BJ (cell line): ENCODE results near the gene PSORS1C1. TPM values are rescaled to one million over a fixed set of nuclear protein-coding genes. Genes with fewer than 3 reads are reported as not detected.

Source experiments
- CTCF ChIA-PET: fragments of 350-600 bp; formaldehyde crosslinking; extraction: SDS; loops from one replicate; lab custom pipeline; 2021; ENCODE audit warnings: antibody characterized with exemption, inconsistent platforms; lab: Yijun Ruan, JAX
- POLR2A ChIA-PET: fragments of 300-600 bp; sonication (Branson Sonifier 250); formaldehyde crosslinking; extraction: SDS; loops from one replicate; lab custom pipeline; 2021; ENCODE audit warnings: antibody characterized with exemption; lab: Charles Lee
- DNase-seq: peaks from one replicate; pipeline ENCODE4 v3.0.0-alpha.2; 2011; ENCODE audit warnings: low read depth
- H3K27me3 ChIP-seq: 2 replicates; pipeline ENCODE4 v1.6.0; 2011; ENCODE audit warnings: low read length; ENCODE audit not compliant: control insufficient read depth, insufficient read depth
- H3K36me3 ChIP-seq: 2 replicates; pipeline ENCODE4 v1.5.1; 2011; ENCODE audit warnings: low read length; ENCODE audit not compliant: control insufficient read depth, insufficient read depth
- H3K4me3 ChIP-seq: 2 replicates; pipeline ENCODE4 v1.5.1; 2011; ENCODE audit warnings: low read depth, mild to moderate bottlenecking, control low read depth, low read length
- polyA plus RNA-seq: library from polyadenylated mRNA; depleted of rRNA; stranded (reverse); fragments of >200 nt; gene quantifications from 2 replicates; pipeline ENCODE4 v1.2.3, GENCODE V29; 2011
- TF ChIP-seq, protein P1 (sequence below): IDR thresholded peaks from 2 replicates; pipeline ENCODE4 v1.5.1; 2011; ENCODE audit warnings: low read depth, mild to moderate bottlenecking, control low read depth, inconsistent platforms, low read length, moderate library complexity; ENCODE audit not compliant: insufficient read depth

Gene PSORS1C1
- polyA plus RNA-seq, 1 experiment: 6.7 TPM

GRCh38 chr6:31154436-31154835 is 39.8 kb downstream of the PSORS1C1 start:
- no peaks in the 10 kb centered on the region for H3K27me3 ChIP-seq
- DNase-seq: no peak
- peaks cover 10% of the 10 kb centered on the region for H3K36me3 ChIP-seq
- ChIA-PET CTCF (interaction anchor here (0.8 to 1.5 kb wide), 3 partner anchors 10 to 213 kb away, joined by 3 to 6 read pairs (median 3); no protein-coding TSS in a partner anchor), POLR2A (no interaction called here)
- TF ChIP-seq, protein P1, sequence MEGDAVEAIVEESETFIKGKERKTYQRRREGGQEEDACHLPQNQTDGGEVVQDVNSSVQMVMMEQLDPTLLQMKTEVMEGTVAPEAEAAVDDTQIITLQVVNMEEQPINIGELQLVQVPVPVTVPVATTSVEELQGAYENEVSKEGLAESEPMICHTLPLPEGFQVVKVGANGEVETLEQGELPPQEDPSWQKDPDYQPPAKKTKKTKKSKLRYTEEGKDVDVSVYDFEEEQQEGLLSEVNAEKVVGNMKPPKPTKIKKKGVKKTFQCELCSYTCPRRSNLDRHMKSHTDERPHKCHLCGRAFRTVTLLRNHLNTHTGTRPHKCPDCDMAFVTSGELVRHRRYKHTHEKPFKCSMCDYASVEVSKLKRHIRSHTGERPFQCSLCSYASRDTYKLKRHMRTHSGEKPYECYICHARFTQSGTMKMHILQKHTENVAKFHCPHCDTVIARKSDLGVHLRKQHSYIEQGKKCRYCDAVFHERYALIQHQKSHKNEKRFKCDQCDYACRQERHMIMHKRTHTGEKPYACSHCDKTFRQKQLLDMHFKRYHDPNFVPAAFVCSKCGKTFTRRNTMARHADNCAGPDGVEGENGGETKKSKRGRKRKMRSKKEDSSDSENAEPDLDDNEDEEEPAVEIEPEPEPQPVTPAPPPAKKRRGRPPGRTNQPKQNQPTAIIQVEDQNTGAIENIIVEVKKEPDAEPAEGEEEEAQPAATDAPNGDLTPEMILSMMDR: no peak
- H3K4me3 ChIP-seq: no peak overlapping the region

DNA sequence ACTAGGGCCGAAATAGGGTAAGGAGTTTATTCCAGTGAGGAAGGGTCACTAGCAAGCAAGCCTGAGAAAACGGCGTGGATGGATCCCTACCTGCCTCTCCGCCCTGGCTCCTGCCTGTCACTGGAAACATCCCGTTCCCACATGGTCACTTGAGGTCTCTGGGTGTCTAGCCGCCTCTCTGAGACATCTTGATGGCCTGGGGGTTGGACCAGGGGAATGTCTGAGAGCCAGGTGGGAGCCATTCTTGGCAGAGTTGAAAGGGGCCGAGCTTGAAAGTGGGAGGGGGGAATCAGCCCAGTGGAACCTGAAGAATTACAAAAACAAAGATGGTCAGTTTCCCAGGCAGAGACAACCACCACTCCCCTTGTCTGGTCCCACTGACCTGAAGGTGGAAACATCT is 42.0 kb downstream of the PSORS1C1 start:
- no peaks in the 10 kb centered on the region for H3K36me3 ChIP-seq
- POLR2A ChIA-PET: interaction anchor here (0.6 kb wide), 1 partner anchor 663 kb away, joined by 4 read pairs; no protein-coding TSS in a partner anchor
- TF ChIP-seq, protein P1: no peak
- CTCF ChIA-PET: interaction anchor here (0.6 to 1.6 kb wide), 3 partner anchors 11 to 16 kb away, joined by 3 to 6 read pairs (median 4); no protein-coding TSS in a partner anchor
- H3K4me3 ChIP-seq: no peak overlapping the region
- no peak for DNase-seq
- no peaks in the 10 kb centered on the region for H3K27me3 ChIP-seq

- POLR2A ChIA-PET: no interaction called here
- no peak for DNase-seq
- TF ChIP-seq, protein P1: no peak
- CTCF ChIA-PET: interaction anchor here (0.6 to 1.2 kb wide), 3 partner anchors 11 to 30 kb away, joined by 3 to 4 read pairs (median 3); no protein-coding TSS in a partner anchor
- Histone ChIP-seq H3K27me3 (no peaks in the 10 kb centered on the region), H3K4me3 (peak within 1 kb of the TSS; percentile 81), H3K36me3 (peaks cover 2% of the 10 kb centered on the region; the same call in 1 of the 2 replicates)
Measured at GRCh38 chr6:31157513-31158139, 43.0 kb downstream of the PSORS1C1 start, which contains the start of gene CCHCR1. Gene CCHCR1, minus strand, starts transcription at chr6:31157802. Its CDS starts 202 bp downstream, at chr6:31157600.

DNA sequence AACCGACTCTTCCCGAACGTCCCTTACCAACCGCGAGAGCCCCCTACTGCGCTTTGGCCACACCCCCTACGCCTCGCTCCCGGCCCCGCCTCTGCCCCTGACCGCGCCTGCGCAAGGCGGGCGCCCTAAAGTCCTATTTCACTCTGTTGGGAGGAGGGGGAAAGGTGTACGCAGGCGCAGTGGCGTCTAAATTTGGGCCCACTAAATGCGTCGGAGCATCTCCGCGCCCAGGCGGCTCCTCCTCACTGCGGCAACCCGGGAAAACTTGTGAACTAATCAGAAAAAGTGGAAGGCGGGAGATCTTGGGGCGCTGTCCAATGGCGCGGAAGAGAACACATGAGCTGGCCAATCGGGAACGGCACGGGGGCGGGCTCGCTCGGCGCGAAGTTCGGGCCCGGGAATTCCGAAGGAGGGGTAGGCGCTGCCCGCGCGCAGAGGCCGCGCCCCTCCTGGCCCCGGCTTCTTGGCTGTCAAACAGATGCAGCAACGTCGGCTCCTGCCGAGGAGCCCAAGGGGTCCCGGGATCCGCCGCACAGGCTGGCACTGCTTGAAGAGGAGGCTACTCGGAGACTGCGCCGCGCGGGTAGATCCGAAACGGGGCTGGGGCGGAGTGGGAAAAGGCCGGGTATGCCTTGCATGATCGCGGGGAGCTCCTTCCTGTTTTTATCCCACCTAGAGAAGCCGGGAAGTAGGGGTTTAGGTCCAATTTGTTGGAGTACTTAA is 43.7 kb downstream of the PSORS1C1 start, which contains the start of gene TCF19:
Gene TCF19, plus strand, starts transcription at position 450 of the 723 bp plus-strand sequence. CDS start 881 bp downstream, outside the sequence.
- H3K36me3 ChIP-seq: peaks cover 2% of the 10 kb centered on the region; the same call in 1 of the 2 replicates
- POLR2A ChIA-PET: no interaction called here

More for the DNA sequence above, 43.7 kb downstream of the PSORS1C1 start, which contains the start of gene TCF19:
- DNase-seq: peak; percentile 96
- Histone ChIP-seq H3K27me3 (no peaks in the 10 kb centered on the region), H3K4me3 (peak within 1 kb of the TSS; percentile 81)
- TF ChIP-seq, protein P1: no peak
- CTCF ChIA-PET: interaction anchor here (1.0 to 1.5 kb wide), 4 partner anchors 11 to 44 kb away, joined by 3 to 5 read pairs (median 4); partner anchors contain the start of gene PSORS1C1
